ENCODE measurements around the gene SULT2A1.
"Not testable (repeated sequence)": the region's sequence is repeated elsewhere in the genome, so short reads cannot be mapped to it uniquely, and the experiment has no call there.

Gene SULT2A1

GRCh38 chr19:47882890-47883289 is 3.2 kb downstream of the SULT2A1 start:
- H3K27ac ChIP-seq, result no peak overlapping the region
- no peak for TF ChIP-seq CTCF (IDR thresholded peaks at IDR 0.05)
- TF ChIP-seq ZFX (IDR thresholded peaks at IDR 0.05; ENCODE audit: borderline replicate concordance), result no peak

- TF ChIP-seq ZFX (IDR thresholded peaks at IDR 0.05; ENCODE audit: borderline replicate concordance) (no peak), CTCF (IDR thresholded peaks at IDR 0.05) (no peak)
- H3K27ac ChIP-seq, result no peak overlapping the region
Measured at GRCh38 chr19:47881757-47882156, 4.4 kb downstream of the SULT2A1 start.

- H3K27ac ChIP-seq, result not testable (repeated sequence)
Measured at GRCh38 chr19:47879385-47879784, 6.7 kb downstream of the SULT2A1 start.

- TF ChIP-seq ZFX (IDR thresholded peaks at IDR 0.05; ENCODE audit: borderline replicate concordance), result no peak
- TF ChIP-seq CTCF (IDR thresholded peaks at IDR 0.05), result no peak
- no peak overlapping the region for H3K27ac ChIP-seq
Measured at GRCh38 chr19:47878906-47879305, 7.2 kb downstream of the SULT2A1 start.

GRCh38 chr19:47865166-47865565 is 20.9 kb downstream of the SULT2A1 start:
- TF ChIP-seq ZFX (IDR thresholded peaks at IDR 0.05; ENCODE audit: borderline replicate concordance), result no peak
- TF ChIP-seq CTCF (IDR thresholded peaks at IDR 0.05), result no peak
- H3K27ac ChIP-seq, result no peak overlapping the region

GRCh38 chr19:47863514-47863936 is 22.6 kb downstream of the SULT2A1 start:
- no peak overlapping the region for H3K27ac ChIP-seq
- TF ChIP-seq ZFX (IDR thresholded peaks at IDR 0.05; ENCODE audit: borderline replicate concordance) (no peak), CTCF (IDR thresholded peaks at IDR 0.05) (peak; percentile 96)

GRCh38 chr19:47861630-47862029 is 24.5 kb downstream of the SULT2A1 start:
- TF ChIP-seq ZFX (IDR thresholded peaks at IDR 0.05; ENCODE audit: borderline replicate concordance), result no peak
- TF ChIP-seq CTCF (IDR thresholded peaks at IDR 0.05), result no peak

GRCh38 chr19:47860602-47861297 is 25.4 kb downstream of the SULT2A1 start:
- H3K27ac ChIP-seq, result no peak overlapping the region
- TF ChIP-seq ZFX (IDR thresholded peaks at IDR 0.05; ENCODE audit: borderline replicate concordance) (no peak), CTCF (IDR thresholded peaks at IDR 0.05) (no peak)

More at GRCh38 chr19:47861630-47862029, 24.5 kb downstream of the SULT2A1 start:
- H3K27ac ChIP-seq, result no peak overlapping the region

- not testable (repeated sequence) for H3K27ac ChIP-seq
Measured at GRCh38 chr19:47859838-47860237, 26.3 kb downstream of the SULT2A1 start.

- H3K27ac ChIP-seq, result not testable (repeated sequence)
Measured at GRCh38 chr19:47858646-47859285, 27.3 kb downstream of the SULT2A1 start, which contains the start of gene TPRX2. Gene TPRX2 (plus strand): TSS chr19:47859235. CDS start chr19:47859247, 12 bp downstream.

- H3K27ac ChIP-seq, result not testable (repeated sequence)
Measured at GRCh38 chr19:47858231-47858630, 27.9 kb downstream of the SULT2A1 start.

All from 22Rv1 (cell line).